Inferior parietal cortex (tissue), 1 donor: Measurements from ENCODE around the gene MGAT5B.

ENCODE experiments used
- DNase-seq: peaks from one replicate; pipeline ENCODE4 v3.0.0-alpha.2; 2016; ENCODE audit errors: extremely low spot score

The MGAT5B gene

DNA sequence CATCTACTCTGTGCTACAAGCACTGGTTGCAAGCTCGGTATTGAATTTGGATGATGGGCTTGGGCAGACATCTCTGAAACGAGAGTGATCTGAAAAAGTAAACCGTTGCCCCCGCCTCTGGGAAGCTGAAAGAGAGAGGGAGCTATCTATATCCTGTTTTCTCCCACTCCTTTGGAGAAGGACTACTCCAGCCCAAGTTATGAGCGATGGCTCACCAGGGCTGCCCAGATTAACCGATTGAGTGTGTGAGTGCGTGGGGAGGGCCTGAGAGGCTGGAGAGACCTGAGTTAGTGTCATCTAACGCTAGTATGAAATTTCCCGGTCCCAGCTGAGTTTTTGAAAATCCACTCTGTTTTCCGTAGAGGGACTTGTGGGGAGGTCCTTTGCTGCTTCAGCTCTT is 11.5 kb downstream of the MGAT5B start:
- no peak for DNase-seq

DNA sequence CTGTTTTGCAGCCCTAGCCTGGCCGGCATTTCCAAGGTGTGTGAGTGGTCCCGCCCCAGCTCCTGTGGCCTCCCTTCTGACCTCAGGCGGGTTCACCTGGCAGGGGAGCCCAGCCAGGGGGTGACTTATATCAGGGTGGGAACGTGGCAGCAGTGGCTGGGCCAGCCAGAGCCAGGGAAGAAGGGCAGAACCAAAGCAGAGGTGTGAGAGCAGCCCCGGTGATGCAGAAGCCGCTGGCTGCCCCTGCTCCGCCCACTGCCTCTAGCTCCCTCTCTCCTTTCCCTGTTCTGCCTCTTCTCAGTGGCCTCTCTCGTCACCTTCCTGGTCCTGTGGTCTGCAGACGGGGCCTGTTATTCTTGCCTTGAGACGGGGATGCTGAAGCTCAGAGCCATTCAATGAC is 12.1 kb downstream of the MGAT5B start:
- no peak for DNase-seq

DNA sequence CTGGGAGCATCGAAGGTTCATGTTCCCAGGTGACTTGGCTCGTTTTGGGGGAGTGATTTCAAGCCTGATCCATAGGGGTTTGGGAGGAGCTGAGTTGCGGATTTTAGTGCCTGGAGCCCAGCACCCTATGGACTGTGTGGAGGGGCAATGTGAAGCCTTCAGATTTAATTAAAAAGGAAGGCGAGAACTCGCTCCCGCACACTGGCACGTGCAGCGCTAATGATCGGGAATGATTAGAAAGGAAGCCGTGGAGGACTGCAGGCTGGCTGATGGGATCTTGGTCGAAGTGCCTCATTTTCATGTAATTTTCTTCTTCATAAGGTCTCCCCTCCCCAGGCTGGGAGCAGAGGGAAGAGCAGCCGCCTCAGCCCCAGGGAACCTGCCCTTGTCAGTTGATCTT is 12.8 kb downstream of the MGAT5B start:
- DNase-seq = no peak

DNA sequence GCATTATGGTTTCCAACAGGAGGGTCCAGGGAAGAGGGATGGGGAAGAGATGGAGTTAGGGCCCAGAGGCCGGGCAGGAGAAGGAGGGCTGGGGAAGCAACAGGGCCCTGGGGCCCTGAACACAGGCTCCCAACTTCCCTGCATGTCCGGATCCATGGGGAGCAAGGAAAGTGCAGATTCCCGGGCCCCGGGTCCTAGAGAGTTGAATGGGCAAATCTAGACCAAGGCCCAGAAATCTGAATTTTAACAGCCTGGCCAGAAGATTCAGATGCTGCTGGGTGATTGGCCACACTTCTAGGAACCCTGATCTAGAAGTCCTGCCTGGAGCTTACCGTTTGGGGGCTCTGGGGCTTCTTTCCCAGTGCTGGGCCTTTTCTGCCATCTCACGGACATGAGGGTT is 13.2 kb downstream of the MGAT5B start:
- DNase-seq = no peak

DNA sequence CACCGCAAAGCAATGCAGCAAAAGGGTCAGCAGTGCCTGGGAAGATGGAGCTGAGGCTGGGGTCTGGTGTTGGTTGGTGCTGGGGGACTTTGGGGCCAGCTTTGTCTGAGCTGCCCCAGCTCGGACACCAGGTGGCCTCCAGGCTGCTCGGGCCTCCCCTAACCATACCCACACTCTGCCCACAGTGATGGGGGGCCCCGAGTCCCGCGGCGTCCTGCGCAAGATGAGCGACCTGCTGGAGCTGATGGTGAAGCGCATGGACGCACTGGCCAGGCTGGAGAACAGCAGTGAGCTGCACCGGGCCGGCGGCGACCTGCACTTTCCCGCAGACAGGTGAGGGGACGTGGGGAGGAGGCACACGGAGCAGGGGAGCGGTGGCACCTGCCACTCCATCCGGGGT is 13.8 kb downstream of the MGAT5B start:
- DNase-seq = no peak

DNA sequence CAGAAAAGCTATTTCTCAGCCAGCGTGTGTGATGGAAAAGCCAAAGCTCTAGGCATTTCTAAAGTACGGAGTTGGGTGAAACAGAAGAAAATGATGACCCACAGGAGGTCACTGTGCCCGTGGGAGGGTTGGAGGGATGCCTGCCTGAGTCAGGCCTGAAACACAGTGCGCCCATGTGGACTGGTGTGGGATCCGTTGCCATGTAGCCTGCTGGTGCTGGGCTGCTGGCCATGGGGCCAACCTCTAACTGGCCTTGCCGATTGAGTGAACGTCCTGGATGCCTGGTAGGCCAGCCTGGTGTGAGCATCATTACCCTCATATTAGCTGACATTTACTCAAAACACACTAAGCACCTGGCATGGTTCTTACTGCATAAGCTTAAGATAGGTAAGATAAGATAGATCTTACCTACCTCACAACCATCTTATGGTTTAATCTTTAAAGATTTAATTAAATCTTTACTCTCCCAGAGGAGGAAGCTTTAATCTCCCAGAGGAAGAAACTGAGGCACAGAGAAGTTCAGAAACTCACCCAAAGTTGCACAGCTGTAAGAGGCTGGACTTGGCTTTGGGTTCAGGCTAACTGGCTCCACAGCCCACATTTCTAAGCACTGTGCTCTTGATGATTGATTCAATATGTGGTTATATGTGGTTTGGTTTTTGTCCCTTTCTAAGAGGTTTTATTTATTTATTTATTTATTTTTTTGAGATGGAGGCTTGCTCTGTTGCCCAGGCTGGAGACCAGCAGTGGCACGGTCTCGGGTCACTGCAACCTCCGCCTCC is 15.7 kb downstream of the MGAT5B start:
- DNase-seq = no peak

DNA sequence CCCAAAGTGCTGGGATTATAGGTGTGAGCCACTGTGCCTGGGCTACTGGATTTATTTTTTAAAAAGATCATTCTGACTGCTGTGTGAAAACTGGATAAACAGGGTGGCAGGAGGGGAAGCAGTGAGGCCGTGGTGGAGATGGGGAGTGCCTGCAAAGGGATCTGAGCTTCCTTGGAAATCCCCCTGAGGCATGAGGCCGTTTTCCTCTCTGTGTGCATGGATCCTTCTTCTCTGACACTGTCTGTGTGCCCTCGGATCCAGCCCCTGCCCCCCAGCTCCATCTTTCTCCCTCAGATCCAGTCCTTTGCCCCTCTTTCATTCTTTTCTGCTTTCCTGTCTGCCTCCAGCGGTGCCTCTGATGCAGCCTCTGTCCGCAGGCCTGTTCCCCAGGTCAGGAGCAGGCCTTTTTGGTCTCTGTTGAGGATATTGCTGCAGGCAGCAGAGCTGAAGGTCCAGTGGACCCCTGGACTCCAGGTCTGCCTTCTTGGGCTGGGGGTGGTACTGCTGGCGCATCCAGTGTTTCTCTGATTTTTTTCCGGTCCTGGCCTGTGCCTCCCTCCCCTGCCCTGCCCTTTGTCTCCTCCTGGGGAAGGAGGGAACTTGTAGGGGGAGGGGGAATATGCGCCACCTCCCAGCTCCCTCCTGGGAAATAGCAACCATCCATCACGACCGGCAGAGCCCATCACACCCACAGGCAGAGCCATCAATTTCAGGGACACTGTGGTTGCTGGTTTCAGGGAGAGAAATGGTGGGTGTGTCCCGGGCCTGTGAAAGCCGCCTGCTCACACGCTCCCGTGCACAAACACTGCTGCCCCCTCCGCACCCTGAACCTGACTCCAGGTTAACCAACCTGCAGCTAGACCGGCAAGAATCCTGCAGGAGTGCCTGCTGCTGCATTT is 17.0 kb downstream of the MGAT5B start:
- DNase-seq = no peak

DNA sequence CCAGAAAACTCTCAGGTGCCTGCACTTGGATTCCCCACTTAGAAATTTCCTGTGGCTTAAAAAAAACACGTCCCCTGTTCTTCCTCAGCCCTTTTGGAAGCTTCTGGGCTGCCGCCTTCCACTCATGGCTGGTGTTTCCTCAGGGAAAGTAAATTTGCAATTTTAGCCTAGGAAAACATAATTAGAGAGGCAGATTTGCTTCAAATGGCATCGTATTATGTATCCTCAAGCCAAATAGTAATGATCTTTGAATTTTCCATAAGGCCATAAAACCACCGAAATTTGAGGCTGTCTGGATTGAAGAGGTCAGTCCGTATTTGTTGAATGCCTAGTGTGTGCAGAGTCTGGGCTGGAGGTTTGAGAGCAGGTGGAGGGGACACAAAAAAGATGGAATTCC is 17.7 kb downstream of the MGAT5B start:
- DNase-seq = no peak

DNA sequence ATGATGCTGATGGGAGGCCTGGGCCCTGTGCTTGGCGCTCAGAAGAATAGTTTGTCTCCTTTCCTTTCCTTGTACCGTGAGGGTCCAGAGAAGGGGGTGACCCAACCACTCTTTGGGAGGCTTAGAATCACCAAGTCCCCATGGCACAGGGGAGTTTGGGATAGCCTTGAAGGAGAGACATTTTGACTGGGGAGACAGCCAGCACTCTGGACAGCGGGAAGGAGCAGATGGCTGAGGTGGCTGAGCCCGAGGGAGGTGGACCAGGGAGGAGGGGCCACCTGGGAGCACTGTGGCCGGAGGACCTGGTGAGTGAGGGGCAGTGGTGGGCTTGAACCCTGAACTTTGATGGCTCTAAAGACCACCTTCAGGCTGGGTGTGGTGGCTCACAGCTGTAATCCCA is 18.2 kb downstream of the MGAT5B start:
- DNase-seq = no peak

DNA sequence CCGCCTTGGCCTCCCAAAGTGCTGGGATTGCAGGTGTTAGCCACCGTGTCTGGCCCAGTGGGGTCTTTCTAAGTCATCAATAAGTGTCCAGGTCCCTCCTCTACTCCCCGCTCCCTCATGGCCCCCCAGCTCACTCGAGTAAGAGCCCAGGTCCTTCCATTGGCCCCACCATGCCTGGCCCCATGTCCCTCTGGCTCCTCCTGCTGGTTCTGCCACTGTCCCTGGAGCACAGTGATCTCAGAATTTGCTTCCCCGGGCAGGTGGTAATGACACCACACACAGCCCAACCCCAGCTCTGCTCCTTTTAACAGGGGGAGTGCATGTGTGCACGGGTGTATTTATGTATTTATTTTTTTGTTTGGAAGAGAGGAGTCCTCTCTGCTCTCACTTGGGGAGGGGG is 19.6 kb downstream of the MGAT5B start:
- DNase-seq = no peak

DNA sequence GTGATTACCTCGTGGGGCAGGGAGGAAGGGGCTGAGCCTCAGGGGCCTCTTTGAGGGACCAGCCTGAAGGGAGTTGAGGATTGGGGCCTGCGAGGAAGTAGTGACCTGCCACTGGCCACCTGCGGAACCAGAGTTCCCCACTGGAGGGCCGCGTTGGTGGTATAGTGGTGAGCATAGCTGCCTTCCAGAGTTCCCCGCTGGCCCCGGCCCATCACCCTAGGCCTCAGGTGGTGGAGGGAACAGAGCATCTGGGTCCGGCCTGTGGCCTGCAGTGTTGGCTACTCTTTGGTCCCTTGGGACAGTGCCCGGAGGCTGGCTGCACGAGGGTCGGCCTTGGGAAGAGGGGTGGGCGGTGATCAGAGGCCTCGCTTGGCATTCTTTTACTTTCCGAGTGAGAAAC is 20.5 kb downstream of the MGAT5B start:
- no peak for DNase-seq

DNA sequence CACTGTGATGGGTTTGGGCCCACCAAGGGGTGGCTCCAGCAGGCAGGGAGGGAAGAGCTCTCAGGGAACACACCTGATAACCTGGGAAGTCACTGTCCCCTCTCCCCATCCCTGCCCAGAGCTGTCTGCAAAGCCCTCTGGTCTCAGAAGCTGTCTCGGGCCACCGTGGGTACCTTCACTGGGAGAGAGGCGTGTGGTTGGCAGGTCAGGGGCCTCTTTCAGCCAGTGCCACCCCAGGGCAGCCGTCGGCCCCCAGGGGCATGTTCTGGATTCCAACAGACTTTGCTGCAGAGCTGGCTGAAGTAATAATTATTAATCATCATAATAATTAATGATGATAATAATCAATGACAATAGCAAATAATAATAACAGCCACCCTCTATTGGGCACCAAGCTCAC is 21.1 kb downstream of the MGAT5B start:
- no peak for DNase-seq

DNA sequence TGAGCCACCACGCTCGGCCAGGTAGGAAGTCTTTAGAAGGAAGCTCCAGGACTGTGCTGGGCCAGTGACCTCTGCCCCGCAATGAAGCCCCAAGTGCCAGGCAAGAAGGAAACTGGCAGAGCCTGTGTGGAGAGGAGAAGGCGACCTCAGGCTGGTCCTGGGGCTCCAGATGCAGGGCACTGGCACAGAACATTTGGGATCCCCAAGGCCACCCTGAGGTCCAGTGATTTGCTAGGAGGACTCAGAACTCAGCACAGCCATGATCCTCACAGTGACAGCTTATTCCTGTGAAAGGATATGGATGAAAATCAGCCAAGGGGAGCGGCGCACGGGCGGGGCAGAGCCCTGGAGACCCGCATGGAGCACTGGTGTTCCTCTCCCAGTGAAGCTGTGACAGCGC is 24.1 kb downstream of the MGAT5B start:
- no peak for DNase-seq

DNA sequence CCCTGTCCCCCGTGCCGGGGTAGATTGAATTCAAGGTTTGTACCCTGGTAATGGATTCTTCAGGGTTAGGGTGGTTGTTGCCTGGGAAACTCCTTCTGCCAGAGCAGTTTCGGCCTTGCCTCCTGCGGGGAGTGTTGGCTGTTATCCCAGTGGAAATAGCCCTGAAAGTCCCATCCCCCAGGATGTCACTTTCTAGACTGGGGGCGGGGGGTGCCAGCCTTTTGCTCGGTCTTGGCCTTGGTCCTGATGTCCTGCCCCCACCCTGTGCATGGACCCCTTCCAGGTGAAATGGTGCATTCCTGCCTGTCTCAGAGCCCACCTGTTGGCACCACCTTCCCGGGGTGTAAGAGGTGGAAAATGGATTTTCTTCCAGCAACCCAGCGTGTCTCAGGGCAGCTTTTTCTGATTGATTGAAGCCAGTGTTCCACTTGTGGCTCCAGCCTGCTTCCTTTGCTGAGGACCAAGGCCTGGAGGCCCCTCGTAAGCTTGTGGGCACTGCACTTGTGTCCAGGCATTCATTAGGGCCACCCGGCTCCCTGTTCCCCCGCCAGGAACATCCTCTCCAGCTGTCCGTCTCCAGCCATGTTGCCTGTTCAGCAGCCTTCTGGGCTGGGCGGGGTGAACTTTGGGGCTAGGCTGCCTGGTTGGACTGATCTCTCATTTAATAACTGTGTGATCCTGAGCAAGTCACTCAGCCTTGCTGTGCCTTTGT is 25.6 kb downstream of the MGAT5B start:
- DNase-seq = no peak

DNA sequence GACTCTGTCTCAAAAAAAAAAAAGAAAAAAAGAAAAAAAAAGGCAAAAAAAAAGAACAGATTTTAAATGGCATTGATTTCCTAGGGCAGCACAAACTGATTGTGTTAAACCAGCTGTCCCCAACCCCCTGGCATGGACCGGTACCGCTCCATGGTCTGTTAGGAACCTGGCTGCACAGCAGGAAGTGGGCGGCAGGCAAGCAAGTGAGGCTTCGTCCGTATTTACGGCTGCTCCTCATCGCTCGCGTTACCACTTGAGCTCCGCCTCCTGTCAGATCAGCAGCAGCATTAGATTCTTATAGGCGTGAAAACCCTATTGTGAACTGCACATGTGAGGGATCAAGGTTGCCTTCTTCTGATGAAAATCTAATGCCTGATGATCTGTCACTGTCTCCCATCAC is 26.6 kb downstream of the MGAT5B start:
- no peak for DNase-seq

DNA sequence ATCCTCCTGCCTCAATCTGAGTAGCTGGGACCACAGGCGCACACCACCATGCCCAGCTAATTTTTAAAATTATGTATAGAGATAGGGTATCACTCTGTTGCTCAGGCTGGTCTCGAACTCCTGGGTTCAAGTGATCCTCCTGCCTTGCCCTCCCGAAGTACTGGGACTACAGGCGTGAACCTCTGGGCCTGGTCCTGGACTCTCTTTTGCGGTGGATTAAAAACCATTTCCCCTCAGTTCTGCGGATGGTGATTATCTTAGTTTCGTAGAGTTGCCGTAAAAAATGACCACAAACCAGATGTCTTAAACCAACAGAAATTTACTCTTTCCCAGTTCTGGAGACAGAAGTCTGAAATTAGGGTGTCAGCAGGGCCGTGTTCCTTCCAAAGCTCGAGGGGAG is 28.8 kb downstream of the MGAT5B start:
- DNase-seq = no peak

DNA sequence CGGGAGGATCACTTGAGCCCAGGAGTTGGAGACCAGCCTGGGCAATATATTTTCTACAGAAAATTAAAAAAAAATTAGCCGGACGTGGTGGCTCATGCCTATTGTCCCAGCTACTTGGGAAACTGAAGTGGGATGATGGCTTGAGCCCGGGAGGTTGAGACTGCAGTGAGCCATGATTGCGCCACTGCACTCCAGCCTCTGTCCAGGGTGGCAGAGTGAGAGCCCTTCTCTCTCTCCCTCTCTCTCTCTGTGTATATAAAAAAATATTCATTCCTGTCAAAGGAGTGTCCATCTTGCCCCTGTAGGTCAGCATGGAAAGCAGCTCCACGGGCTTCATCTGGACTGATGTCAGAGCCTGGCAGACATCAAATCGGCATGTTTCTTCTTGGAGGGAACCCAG is 31.2 kb downstream of the MGAT5B start:
- no peak for DNase-seq

DNA sequence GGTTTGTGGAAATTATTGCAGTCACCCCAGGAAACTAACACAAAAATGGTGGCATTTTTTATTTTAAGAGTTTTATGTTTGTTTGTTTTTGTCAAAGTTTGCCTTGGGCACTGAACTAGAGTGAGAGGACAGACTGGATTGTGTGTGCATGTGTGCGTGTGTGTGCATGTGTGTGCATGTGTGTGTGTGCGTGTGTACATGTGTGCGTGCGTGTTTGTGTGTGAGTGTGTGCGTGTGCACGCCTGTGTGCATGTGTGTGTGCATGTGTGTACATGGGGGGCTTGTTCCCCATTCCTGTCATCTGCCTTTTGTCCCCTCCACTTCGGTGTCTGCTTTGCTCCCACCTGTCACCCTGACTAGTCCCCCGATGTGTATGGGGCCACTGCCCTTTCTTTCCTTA is 32.5 kb downstream of the MGAT5B start:
- no peak for DNase-seq

DNA sequence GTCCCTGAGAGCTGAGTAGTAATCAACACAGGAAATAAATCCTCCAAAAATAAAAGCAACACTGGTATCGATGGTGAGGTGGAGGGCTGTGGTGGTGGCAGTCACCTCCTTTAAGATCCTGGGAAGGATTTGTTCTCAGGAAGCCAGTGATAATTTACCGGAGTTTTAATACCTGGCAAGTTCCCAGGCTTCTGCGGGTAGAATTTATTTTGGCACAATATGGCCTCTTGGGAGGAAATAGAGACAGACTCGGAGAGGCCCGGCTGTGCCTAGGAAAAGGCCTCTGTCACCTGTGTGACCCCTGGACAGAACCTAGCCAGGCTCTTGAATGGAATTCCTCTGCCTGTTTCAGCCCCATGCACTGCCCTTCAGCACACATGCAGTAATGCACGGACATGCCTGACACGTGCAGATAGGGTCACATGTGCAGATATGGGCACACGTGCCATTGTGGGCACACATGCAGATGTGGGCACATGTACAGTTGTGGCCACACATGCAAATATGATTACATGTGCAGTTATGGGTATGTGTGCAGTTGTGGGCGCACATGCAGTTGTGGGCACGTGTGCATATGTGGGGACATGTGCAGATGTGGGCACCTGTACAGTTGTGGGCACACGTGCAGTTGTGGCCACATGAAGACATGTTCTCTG is 33.5 kb downstream of the MGAT5B start:
- no peak for DNase-seq

DNA sequence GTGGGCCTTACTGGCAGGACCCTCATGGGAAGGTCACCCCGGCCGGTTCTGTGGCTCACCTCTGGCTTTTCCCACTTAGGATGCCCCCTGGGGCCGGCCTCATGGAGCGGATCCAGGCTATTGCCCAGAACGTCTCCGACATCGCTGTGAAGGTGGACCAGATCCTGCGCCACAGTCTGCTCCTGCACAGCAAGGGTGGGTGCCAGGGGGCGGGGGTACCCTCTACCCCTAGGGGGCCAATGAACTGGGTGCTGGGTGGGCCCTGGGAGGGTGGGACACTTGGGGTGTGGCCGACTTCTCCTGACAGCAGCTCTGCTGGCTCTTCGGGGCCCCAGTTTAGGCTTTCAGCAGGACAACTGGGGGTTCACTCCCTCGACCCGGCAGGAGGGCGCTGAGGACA is 34.3 kb downstream of the MGAT5B start:
- no peak for DNase-seq

DNA sequence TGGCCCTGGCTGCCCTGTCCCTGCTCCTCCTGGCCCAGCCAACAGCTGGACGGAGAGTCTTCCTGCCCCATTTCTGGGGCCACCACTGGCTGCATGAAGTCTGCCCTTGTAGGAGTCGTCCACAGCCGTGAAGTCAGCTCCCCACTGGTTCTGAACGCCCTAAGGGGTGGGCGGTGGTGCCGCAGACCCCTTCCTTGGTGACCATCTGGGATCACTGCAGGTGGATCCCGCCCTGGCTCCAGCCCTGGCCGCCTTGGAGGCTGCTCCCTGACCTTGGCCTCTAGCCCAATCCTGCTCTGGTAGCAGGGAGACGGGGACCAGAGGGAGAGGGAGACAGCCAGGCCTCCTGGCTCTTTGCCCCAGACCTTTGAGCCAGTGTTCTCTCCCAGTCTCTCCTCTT is 35.4 kb downstream of the MGAT5B start:
- no peak for DNase-seq

DNA sequence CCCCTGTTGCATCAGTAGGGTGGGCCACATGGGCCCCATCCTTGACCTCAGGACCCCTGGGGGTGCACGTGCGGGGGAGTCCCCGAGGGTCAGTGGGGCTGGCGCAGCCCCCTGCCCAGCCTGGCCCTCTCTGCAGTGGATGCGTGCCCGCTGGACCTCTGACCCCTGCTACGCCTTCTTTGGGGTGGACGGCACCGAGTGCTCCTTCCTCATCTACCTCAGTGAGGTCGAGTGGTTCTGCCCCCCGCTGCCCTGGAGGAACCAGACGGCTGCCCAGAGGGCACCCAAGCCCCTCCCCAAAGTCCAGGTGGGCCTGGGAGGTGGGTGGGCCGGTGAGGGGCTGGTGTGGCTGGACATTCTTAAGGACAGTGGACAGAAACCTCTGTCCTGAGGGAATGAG is 35.9 kb downstream of the MGAT5B start:
- DNase-seq = no peak
